Chondrocyte (in vitro differentiated cells): ENCODE results near the gene CPNE7. TPM values are rescaled to one million over a fixed set of nuclear protein-coding genes. Genes with fewer than 3 reads are reported as not detected.

Experiments
- DNase-seq: peaks from one replicate; pipeline ENCODE4 v3.0.0; 2021; ENCODE audit warnings: mixed read lengths, low spot score
- H3K27ac Mint-ChIP-seq: one replicate; pipeline ENCODE4 v1.8.0; 2021; ENCODE audit warnings: mild to moderate bottlenecking, moderate library complexity, mixed read lengths; ENCODE audit not compliant: unreplicated experiment
- H3K27me3 Mint-ChIP-seq: 2 replicates; pipeline ENCODE4 v1.8.0; 2021; ENCODE audit warnings: low read depth, mixed read lengths
- H3K36me3 Mint-ChIP-seq: 2 replicates; pipeline ENCODE4 v1.8.0; 2021; ENCODE audit warnings: low read depth, mixed read lengths
- H3K4me1 Mint-ChIP-seq: 2 replicates; pipeline ENCODE4 v1.8.0; 2021; ENCODE audit warnings: low read depth, mild to moderate bottlenecking, mixed read lengths
- H3K4me3 Mint-ChIP-seq: one replicate; pipeline ENCODE4 v1.8.0; 2021; ENCODE audit warnings: mild to moderate bottlenecking, moderate library complexity, mixed read lengths; ENCODE audit not compliant: unreplicated experiment
- H3K9me3 Mint-ChIP-seq: 2 replicates; pipeline ENCODE4 v1.8.0; 2021; ENCODE audit warnings: low read depth, mixed read lengths
- total RNA-seq: library from RNA; stranded (reverse); gene quantifications from 3 replicates; pipeline ENCODE4 v1.2.1, GENCODE V29; 2021
- TF ChIP-seq, protein P1 (sequence below): fragments of 200-600 bp; sonication (generic); IDR thresholded peaks from 2 replicates; pipeline ENCODE4 v1.5.0; 2021; ENCODE audit warnings: antibody characterized with exemption, mild to moderate bottlenecking, moderate library complexity

The CPNE7 gene
- total RNA-seq, 1 donor from 2014 or later = 15.5 TPM

DNA sequence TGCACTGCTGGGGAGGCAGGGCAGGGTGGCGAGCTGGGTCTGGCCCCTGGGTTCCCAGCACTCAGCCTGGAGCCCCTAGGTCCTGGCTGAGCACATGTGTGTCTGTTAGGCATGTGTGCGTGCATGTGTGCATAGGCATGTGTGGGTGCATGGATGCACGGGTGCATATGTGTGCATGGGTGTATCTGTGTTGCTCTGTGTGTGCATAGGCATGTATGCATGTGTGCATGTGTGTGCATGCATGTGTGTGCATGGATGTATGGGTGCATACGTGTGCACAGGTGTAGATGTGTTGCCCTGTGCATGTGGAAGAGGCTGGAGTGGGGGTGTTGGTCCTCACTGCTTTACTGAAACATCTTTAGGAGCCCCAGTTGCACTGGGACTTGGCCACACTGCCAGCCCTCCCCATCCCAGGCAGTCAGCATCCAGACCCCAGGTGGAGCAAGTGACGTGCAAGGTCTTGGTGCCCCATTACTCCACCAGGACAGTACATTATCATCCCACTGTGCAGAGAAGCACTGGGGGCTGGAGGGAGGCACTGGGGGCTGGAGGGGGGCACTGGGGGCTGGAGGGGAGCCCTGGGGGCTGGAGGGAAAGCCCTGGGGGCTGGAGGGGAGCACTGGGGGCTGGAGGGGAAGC lies 27.5 kb downstream of the CPNE7 start:
- Mint-ChIP-seq H3K4me1 (peaks cover 15% of the 10 kb centered on the region), H3K4me3 (no peak overlapping the region), H3K27ac (peak overlapping the region; percentile 89), H3K27me3 (no peaks in the 10 kb centered on the region), H3K9me3 (no peaks in the 10 kb centered on the region), H3K36me3 (no peaks in the 10 kb centered on the region)
- TF ChIP-seq, protein P1, sequence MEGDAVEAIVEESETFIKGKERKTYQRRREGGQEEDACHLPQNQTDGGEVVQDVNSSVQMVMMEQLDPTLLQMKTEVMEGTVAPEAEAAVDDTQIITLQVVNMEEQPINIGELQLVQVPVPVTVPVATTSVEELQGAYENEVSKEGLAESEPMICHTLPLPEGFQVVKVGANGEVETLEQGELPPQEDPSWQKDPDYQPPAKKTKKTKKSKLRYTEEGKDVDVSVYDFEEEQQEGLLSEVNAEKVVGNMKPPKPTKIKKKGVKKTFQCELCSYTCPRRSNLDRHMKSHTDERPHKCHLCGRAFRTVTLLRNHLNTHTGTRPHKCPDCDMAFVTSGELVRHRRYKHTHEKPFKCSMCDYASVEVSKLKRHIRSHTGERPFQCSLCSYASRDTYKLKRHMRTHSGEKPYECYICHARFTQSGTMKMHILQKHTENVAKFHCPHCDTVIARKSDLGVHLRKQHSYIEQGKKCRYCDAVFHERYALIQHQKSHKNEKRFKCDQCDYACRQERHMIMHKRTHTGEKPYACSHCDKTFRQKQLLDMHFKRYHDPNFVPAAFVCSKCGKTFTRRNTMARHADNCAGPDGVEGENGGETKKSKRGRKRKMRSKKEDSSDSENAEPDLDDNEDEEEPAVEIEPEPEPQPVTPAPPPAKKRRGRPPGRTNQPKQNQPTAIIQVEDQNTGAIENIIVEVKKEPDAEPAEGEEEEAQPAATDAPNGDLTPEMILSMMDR = no peak
- DNase-seq = no peak

DNA sequence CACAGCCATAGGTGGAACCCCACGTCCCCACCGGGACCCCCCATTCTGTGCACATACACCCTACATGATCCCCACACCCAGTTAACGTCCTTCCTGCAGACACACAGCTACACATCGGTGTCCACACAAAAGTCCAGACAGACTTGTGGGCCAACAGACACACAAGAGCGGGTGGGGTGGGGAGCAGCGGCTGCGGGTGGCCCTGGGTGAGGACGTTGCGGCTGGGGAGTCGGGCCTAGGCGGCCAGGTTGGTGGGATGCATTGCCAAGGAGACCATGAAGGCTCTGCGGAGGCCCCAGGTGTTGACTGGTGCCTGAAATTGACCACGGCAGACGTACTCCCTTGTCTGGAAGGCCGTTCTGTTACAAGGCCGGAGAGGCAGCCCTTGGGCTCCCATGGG lies 29.2 kb downstream of the CPNE7 start:
- Mint-ChIP-seq H3K27me3 (no peaks in the 10 kb centered on the region), H3K4me3 (no peak overlapping the region), H3K4me1 (peaks cover 15% of the 10 kb centered on the region), H3K36me3 (no peaks in the 10 kb centered on the region), H3K9me3 (no peaks in the 10 kb centered on the region), H3K27ac (no peak overlapping the region)
- no peak for DNase-seq
- TF ChIP-seq, protein P1 = no peak

DNA sequence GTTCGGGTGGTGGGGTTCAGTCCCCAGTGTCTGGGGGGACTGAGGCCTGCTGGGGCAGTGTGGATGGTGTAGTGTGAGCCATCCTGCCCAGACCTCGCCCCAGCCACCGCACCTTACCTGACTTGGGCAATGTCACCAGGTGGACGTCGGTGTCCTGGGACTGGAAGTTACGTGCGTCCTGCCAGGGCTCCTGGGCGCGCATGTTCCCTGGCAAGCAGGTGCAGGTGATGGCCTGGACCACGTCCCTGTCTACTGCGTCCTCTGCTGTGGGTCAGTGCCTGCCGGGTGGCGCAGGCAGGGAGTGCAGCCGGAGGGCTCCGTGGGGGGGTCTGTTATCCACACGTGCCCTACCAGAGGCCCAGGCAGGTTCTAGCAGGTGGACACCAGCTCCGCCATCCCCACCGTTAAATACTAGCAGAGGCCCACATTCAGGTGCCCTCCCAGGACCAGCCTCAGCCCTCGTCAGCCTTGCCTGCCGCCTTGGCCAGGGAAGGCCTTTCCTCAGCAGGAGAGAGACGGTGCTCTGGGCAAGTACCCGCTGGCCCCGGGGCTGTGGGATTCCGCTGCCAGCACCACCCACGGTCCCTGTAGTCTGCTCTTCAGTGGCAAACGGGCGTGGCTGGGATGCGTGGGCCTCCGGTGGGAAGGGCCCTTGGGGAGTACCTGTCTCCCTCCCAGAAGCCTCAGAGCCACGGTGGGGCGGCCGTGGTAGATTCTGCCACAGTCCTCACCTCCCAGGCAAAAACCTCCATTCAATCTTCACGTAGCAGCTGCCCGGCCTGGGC lies 29.8 kb downstream of the CPNE7 start:
- H3K27ac Mint-ChIP-seq = no peak overlapping the region
- no peak overlapping the region for H3K4me3 Mint-ChIP-seq
- H3K36me3 Mint-ChIP-seq = no peaks in the 10 kb centered on the region
- DNase-seq = no peak
- no peaks in the 10 kb centered on the region for H3K9me3 Mint-ChIP-seq
- H3K4me1 Mint-ChIP-seq = peaks cover 15% of the 10 kb centered on the region
- TF ChIP-seq, protein P1 = no peak
- no peaks in the 10 kb centered on the region for H3K27me3 Mint-ChIP-seq

DNA sequence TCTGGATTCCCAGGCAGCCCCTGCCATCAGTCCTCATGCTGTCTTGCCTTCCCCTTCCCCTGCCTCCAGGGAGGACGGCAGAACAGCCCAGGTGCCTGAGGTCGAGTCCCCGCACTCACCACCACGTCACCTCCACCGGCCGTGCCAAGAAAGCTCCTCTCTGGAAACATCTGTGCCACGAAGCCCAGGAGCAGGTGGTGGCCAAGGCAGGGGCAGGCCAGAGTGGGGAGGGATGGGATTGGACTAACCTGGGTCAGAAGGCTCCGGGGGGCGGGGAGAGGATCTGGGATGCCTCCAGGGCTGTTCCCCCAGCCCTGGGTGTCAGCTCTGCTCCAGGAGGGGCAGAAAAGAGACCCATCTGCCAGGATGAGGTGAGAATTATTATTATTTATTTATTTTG lies 30.4 kb downstream of the CPNE7 start:
- Mint-ChIP-seq H3K27me3 (no peaks in the 10 kb centered on the region), H3K27ac (no peak overlapping the region), H3K36me3 (no peaks in the 10 kb centered on the region), H3K9me3 (no peaks in the 10 kb centered on the region), H3K4me3 (no peak overlapping the region), H3K4me1 (peaks cover 15% of the 10 kb centered on the region)
- no peak for DNase-seq
- TF ChIP-seq, protein P1 = no peak

DNA sequence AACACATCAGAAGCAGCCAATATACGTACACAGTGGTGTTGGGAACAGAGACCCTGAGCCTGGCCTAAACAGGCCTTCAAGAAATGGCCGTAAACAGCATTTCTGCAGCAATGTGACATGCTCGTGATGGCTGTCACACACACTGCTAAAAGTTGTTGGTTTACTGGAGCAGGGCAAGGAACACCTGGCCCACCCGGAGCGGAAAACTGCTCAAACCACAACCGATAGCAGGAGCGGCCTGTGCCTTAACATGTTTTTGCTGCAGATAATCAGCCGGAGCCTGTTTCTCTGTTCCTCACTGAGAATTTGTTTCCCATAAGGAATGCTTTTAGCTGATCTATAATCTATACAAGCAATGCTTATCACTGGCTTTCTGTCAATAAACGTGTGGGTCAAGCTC lies 31.9 kb downstream of the CPNE7 start:
- H3K4me1 Mint-ChIP-seq = peaks cover 7% of the 10 kb centered on the region
- no peak overlapping the region for H3K27ac Mint-ChIP-seq
- no peaks in the 10 kb centered on the region for H3K27me3 Mint-ChIP-seq
- no peak overlapping the region for H3K4me3 Mint-ChIP-seq
- TF ChIP-seq, protein P1 = no peak
- no peak for DNase-seq
- H3K36me3 Mint-ChIP-seq = no peaks in the 10 kb centered on the region
- no peaks in the 10 kb centered on the region for H3K9me3 Mint-ChIP-seq
